Smooth muscle cell (in vitro differentiated cells): Measurements from ENCODE around the gene ACE2. TPM values are rescaled to one million over a fixed set of nuclear protein-coding genes. Genes with fewer than 3 reads are reported as not detected.

Experiments
- DNase-seq: peaks from one replicate; lab custom pipeline; 2025; ENCODE audit not compliant: unreplicated experiment; lab: John Stamatoyannopoulos, UW
- H2AFZ ChIP-seq: fragments of 200-600 bp; sonication (generic); 2 replicates; pipeline ENCODE4 v1.6.0; 2016; ENCODE audit warnings: antibody characterized with exemption, low read depth, mild to moderate bottlenecking
- H3F3A ChIP-seq: fragments of 200-600 bp; sonication (generic); 2 replicates; pipeline ENCODE4 v1.6.0; 2017; ENCODE audit warnings: antibody characterized with exemption, low read depth
- H3K27ac ChIP-seq: fragments of 200-600 bp; sonication (generic); 2 replicates; pipeline ENCODE4 v1.5.1; 2016; ENCODE audit warnings: low read depth, mild to moderate bottlenecking
- H3K27me3 ChIP-seq: fragments of 200-600 bp; sonication (generic); 2 replicates; pipeline ENCODE4 v1.6.1; 2016; ENCODE audit warnings: low read depth, mild to moderate bottlenecking
- H3K36me3 ChIP-seq: fragments of 200-600 bp; sonication (generic); 2 replicates; pipeline ENCODE4 v1.5.1; 2016; ENCODE audit warnings: low read depth
- H3K4me1 ChIP-seq: fragments of 200-600 bp; sonication (generic); 2 replicates; pipeline ENCODE4 v1.5.1; 2016; ENCODE audit warnings: low read depth
- H3K4me2 ChIP-seq: fragments of 200-600 bp; sonication (generic); 2 replicates; pipeline ENCODE4 v1.6.0; 2016; ENCODE audit warnings: mild to moderate bottlenecking
- H3K4me3 ChIP-seq: fragments of 200-600 bp; sonication (generic); 2 replicates; pipeline ENCODE4 v1.5.1; 2016; ENCODE audit warnings: mild to moderate bottlenecking
- H3K79me2 ChIP-seq: fragments of 200-600 bp; sonication (generic); 2 replicates; pipeline ENCODE4 v1.6.0; 2016; ENCODE audit warnings: low read depth, mild to moderate bottlenecking
- H3K9ac ChIP-seq: fragments of 200-600 bp; sonication (generic); 2 replicates; pipeline ENCODE4 v1.6.0; 2016; ENCODE audit warnings: low read depth
- H3K9me3 ChIP-seq: fragments of 200-600 bp; sonication (generic); replicated peaks from 2 replicates; pipeline ENCODE4 v1.5.1; 2016; ENCODE audit warnings: low read depth
- H4K20me1 ChIP-seq: fragments of 200-600 bp; sonication (generic); 2 replicates; pipeline ENCODE4 v1.6.0; 2016; ENCODE audit warnings: low read depth
- WGBS: methylation state at CpG from one replicate; pipeline ENCODE4 v1.1.7; 2016; ENCODE audit warnings: low lambda C conversion rate; 5-methylcytosine and 5-hydroxymethylcytosine counted together
- polyA plus RNA-seq: library from polyadenylated mRNA; unstranded; fragments of >200 nt; fragmentation: Nextera tagmentation; extraction: Ambion mirVana; gene quantifications from 2 replicates; pipeline ENCODE4 v1.2.1, GENCODE V29; 2016
- total RNA-seq: library from RNA; depleted of rRNA; stranded (reverse); fragments of >200 nt; gene quantifications from 2 replicates; pipeline ENCODE4 v1.2.3, GENCODE V29; 2014
- TF ChIP-seq, protein P1 (sequence below): fragments of 200-600 bp; sonication (generic); IDR thresholded peaks from 2 replicates; pipeline ENCODE4 v1.5.1; 2017; ENCODE audit warnings: borderline replicate concordance, mild to moderate bottlenecking, antibody characterized with exemption; ENCODE audit not compliant: insufficient read depth, poor library complexity, severe bottlenecking

The ACE2 gene
- total and polyA plus RNA-seq, 2 experiments from 2014 or later: 1.0 to 1.6 TPM

DNA sequence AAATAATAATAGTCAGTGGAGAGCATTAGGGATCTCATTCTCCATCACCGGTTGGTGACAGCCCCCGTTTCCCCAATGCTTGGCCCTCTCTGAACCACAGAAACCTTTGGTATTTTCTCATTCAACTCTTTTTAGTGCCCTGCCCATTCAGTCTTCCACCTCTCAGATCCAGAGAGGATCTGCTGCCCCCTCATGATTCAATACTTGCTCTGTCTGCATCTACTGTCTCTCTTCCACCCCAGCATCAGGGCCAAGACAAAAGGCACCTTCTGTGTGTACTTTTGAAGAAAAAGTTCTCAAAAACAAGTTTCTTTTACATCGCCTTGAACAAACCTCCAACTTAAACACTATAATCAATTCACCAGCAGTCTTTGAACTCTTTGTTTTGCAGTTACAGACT is 44.5 kb upstream of the ACE2 start:
- TF ChIP-seq, protein P1, sequence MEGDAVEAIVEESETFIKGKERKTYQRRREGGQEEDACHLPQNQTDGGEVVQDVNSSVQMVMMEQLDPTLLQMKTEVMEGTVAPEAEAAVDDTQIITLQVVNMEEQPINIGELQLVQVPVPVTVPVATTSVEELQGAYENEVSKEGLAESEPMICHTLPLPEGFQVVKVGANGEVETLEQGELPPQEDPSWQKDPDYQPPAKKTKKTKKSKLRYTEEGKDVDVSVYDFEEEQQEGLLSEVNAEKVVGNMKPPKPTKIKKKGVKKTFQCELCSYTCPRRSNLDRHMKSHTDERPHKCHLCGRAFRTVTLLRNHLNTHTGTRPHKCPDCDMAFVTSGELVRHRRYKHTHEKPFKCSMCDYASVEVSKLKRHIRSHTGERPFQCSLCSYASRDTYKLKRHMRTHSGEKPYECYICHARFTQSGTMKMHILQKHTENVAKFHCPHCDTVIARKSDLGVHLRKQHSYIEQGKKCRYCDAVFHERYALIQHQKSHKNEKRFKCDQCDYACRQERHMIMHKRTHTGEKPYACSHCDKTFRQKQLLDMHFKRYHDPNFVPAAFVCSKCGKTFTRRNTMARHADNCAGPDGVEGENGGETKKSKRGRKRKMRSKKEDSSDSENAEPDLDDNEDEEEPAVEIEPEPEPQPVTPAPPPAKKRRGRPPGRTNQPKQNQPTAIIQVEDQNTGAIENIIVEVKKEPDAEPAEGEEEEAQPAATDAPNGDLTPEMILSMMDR: no peak
- no peak overlapping the region for H3K4me2 ChIP-seq
- no peak overlapping the region for H3K27ac ChIP-seq
- H3K9ac ChIP-seq: no peak overlapping the region
- H3K36me3 ChIP-seq: no peaks in the 10 kb centered on the region
- H3K4me1 ChIP-seq: no peaks in the 10 kb centered on the region
- no peak for DNase-seq
- no peaks in the 10 kb centered on the region for H3K27me3 ChIP-seq
- 77% methylated on average over 3 of the region's 3 CpGs for WGBS
- H2AFZ ChIP-seq: peak overlapping the region; percentile 17
- no peaks in the 10 kb centered on the region for H4K20me1 ChIP-seq
- no peaks in the 10 kb centered on the region for H3F3A ChIP-seq
- H3K4me3 ChIP-seq: no peak overlapping the region
- no peaks in the 10 kb centered on the region for H3K79me2 ChIP-seq
- no peaks in the 10 kb centered on the region for H3K9me3 ChIP-seq

DNA sequence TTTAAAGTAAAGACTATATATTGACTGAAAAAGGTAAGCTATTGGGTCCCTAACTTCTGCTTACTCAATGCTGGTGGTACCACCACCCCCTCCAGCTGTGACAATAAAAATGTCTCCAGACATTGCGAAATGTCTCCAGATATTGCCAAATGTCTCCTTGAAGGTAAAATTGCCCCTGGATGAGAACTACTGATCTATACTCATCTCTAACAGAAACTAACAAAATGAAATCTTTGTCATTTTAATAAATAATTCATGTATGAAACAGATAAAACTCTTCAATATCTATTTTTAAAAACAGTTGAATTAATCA is 43.8 kb upstream of the ACE2 start:
- Histone ChIP-seq H3K9me3 (no peaks in the 10 kb centered on the region), H3K27me3 (no peaks in the 10 kb centered on the region), H3K36me3 (no peaks in the 10 kb centered on the region), H2AFZ (no peak overlapping the region), H3K4me3 (no peak overlapping the region), H3K4me2 (no peak overlapping the region), H3F3A (no peaks in the 10 kb centered on the region), H3K27ac (no peak overlapping the region), H4K20me1 (no peaks in the 10 kb centered on the region), H3K9ac (no peak overlapping the region), H3K4me1 (no peaks in the 10 kb centered on the region), H3K79me2 (no peaks in the 10 kb centered on the region)
- TF ChIP-seq, protein P1: no peak
- 100% methylated on average over 1 of the region's 1 CpG for WGBS
- DNase-seq: no peak

DNA sequence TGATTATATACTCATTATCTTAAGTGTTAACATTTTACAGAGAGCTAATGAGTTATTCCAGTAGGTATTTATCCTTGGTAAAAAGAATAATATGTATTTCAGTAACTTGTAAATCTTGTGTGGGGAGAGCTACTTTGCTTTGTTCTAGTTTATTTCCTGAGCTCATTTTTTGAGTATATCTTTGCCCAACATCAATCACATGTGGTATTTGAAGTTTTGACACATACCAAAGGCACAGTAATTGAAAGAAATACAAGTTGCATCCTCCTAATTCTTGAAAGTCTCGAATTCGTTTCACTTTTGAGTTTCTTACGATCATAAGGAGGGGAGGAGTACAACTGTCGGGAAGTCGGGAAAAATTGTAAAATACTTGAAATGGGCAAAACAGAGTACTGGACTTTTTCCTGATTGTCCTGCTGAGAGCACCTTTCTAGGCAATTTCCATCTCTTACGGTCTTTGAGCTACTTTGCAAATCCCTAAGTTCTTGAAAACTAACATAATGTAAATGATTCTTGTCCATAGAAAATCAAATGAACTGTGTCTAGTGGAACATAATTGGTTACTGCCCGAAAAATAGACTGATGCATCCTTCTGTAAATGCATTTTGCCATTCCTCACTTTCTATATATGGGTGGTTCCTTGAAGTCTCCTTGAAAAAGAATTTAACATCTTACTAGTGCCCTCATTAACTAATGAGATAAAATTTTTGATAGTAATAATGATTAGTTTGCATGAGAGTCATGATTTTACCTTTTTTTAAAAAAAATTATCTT is 43.2 kb upstream of the ACE2 start:
- no peak for DNase-seq
- WGBS: 93% methylated on average over 7 of the region's 7 CpGs

More for the DNA sequence above, 43.2 kb upstream of the ACE2 start:
- TF ChIP-seq, protein P1: no peak
- H3K4me2 ChIP-seq: no peak overlapping the region
- H3F3A ChIP-seq: no peaks in the 10 kb centered on the region
- no peaks in the 10 kb centered on the region for H4K20me1 ChIP-seq
- no peak overlapping the region for H3K27ac ChIP-seq
- no peak overlapping the region for H3K4me3 ChIP-seq
- H3K9me3 ChIP-seq: no peaks in the 10 kb centered on the region
- no peaks in the 10 kb centered on the region for H3K36me3 ChIP-seq
- no peak overlapping the region for H2AFZ ChIP-seq
- H3K4me1 ChIP-seq: no peaks in the 10 kb centered on the region
- no peaks in the 10 kb centered on the region for H3K27me3 ChIP-seq
- no peaks in the 10 kb centered on the region for H3K79me2 ChIP-seq
- H3K9ac ChIP-seq: no peak overlapping the region
